Left lung (tissue), 10 donors: ENCODE measurements around the gene LRFN2. TPM values are rescaled to one million over a fixed set of nuclear protein-coding genes. Genes with fewer than 3 reads are reported as not detected.

Experiments
- ATAC-seq: fragments of 200-7000 bp; cut with Tn5 transposase; one replicate; pipeline ENCODE4 v1.9.1; 2020; ENCODE audit warnings: moderate library complexity
- DNase-seq, 4 donors: peaks; one replicate each; pipeline ENCODE4 v3.0.0-alpha.2; 2013 to 2020
- H3K27ac ChIP-seq, 2 donors: fragments of 200-600 bp; sonication (generic) in 1 of 2; one replicate each; pipeline versions ENCODE4 v1.5.0 to v1.8.0; 2020 to 2021
- H3K27me3 ChIP-seq, 2 donors: fragments of 200-600 bp; sonication (generic) in 1 of 2; one replicate each; pipeline versions ENCODE4 v1.5.0 to v1.8.0; 2020 to 2021
- H3K36me3 ChIP-seq, 2 donors: fragments of 200-600 bp; sonication (generic) in 1 of 2; one replicate each; pipeline versions ENCODE4 v1.5.0 to v1.8.0; 2020 to 2021
- H3K4me1 ChIP-seq, 2 donors: fragments of 200-600 bp; one replicate each; pipeline ENCODE4 v1.8.0; 2021
- H3K4me3 ChIP-seq, 2 donors: fragments of 200-600 bp; sonication (generic) in 1 of 2; one replicate each; pipeline versions ENCODE4 v1.5.0 to v1.8.0; 2020 to 2021; ENCODE audit warnings: mild to moderate bottlenecking in 1 of 2
- H3K9me3 ChIP-seq, 2 donors: fragments of 200-600 bp; sonication (generic) in 1 of 2; one replicate each; pipeline versions ENCODE4 v1.5.0 to v1.8.0; 2020 to 2021
- intact Hi-C, 2 donors: fragments of 100-400 bp; cut with DNase I; formaldehyde crosslinking; loops; one replicate each; pipeline versions ENCODE4 v1.11.2 to v1.14.2; 2022
- polyA plus RNA-seq, 6 donors: library from polyadenylated mRNA; unstranded; fragments of 120-200 nt; gene quantifications; one replicate each; pipeline ENCODE4 v1.2.1, GENCODE V29; 2013; ENCODE audit not compliant: insufficient read length in 6 of 6
- total RNA-seq, 2 donors: library from RNA; stranded (reverse); fragmentation: NEBNext Ultra II Directional; extraction: Animal tissue kit (Norgen Biotek cat#: 25700); gene quantifications; one replicate each; pipeline ENCODE4 v1.2.1, GENCODE V29; 2021
- TF ChIP-seq, protein P1 (sequence below), 2 donors: fragments of 200-600 bp; sonication (generic) in 1 of 2; IDR thresholded peaks; one replicate each; pipeline versions ENCODE4 v1.5.0 to v1.8.0; 2021; ENCODE audit warnings: antibody characterized with exemption in 2 of 2
- donor health status: DM: no; HTN: yes; CAD: no.
- donor health status: DM: no; HTN: no; CAD: no.

The LRFN2 gene
- total and polyA plus RNA-seq, 8 donors = 0.05 to 0.18 (median 0.11) TPM; not detected in 2

DNA sequence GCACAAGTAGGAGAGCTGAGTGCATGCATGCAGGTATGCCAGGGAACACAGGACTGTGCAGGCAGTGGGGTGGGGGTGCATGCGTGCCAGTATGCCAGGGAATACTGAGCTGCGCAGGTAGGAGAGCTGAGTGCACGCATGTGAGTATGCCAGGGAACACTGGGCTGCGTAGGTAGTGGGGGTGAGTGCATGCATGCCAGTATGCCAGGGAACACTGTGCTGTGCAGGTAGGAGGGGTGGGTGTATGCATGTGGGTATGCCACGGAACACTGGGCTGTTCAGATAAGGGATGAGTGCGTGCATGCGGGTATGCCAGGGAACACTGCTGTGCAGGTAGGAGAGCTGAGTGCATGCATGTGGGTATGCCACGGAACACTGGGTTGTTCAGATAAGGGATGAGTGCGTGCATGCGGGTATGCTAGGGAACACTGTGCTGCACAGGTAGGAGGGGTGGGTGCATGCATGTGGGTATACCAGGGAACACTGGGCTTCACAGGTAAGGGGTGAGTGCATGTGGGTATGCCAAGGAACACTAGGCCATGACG, 77.4 kb downstream of the LRFN2 start:
- H3K4me3 ChIP-seq = no peak overlapping the region
- no peaks in the 10 kb centered on the region for H3K36me3 ChIP-seq
- H3K9me3 ChIP-seq = no peaks in the 10 kb centered on the region
- no peaks in the 10 kb centered on the region for H3K27me3 ChIP-seq
- TF ChIP-seq, protein P1, sequence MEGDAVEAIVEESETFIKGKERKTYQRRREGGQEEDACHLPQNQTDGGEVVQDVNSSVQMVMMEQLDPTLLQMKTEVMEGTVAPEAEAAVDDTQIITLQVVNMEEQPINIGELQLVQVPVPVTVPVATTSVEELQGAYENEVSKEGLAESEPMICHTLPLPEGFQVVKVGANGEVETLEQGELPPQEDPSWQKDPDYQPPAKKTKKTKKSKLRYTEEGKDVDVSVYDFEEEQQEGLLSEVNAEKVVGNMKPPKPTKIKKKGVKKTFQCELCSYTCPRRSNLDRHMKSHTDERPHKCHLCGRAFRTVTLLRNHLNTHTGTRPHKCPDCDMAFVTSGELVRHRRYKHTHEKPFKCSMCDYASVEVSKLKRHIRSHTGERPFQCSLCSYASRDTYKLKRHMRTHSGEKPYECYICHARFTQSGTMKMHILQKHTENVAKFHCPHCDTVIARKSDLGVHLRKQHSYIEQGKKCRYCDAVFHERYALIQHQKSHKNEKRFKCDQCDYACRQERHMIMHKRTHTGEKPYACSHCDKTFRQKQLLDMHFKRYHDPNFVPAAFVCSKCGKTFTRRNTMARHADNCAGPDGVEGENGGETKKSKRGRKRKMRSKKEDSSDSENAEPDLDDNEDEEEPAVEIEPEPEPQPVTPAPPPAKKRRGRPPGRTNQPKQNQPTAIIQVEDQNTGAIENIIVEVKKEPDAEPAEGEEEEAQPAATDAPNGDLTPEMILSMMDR (IDR thresholded peaks at IDR 0.05) = no peak
- ATAC-seq (no peak), DNase-seq (no peak)
- no peaks in the 10 kb centered on the region for H3K4me1 ChIP-seq
- intact Hi-C loops = no loop called here
- no peak overlapping the region for H3K27ac ChIP-seq

DNA sequence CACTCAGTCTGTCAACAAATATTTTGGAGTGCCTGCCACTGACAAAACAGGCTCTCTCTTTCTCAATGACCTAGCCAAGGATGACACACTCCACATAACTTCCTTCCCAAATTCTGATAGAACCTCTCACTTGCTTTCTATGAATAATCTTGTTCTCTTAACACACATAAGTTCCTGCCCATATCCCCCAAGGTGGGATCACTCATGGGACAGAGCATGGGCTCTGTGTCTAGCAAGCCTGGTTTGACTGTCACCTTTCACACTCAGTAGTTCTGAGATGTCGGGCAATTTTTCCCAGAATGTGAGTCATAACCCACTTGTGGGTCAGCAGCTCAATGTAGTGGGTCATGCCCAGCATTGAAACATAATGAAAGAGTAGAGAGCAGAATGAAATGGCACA, 78.1 kb downstream of the LRFN2 start:
- ATAC-seq (no peak), DNase-seq (no peak)
- intact Hi-C loops = no loop called here
- no peaks in the 10 kb centered on the region for H3K36me3 ChIP-seq
- no peaks in the 10 kb centered on the region for H3K9me3 ChIP-seq
- H3K4me1 ChIP-seq = no peaks in the 10 kb centered on the region
- H3K4me3 ChIP-seq = no peak overlapping the region
- no peaks in the 10 kb centered on the region for H3K27me3 ChIP-seq
- TF ChIP-seq, protein P1 (IDR thresholded peaks at IDR 0.05) = no peak
- H3K27ac ChIP-seq = no peak overlapping the region

DNA sequence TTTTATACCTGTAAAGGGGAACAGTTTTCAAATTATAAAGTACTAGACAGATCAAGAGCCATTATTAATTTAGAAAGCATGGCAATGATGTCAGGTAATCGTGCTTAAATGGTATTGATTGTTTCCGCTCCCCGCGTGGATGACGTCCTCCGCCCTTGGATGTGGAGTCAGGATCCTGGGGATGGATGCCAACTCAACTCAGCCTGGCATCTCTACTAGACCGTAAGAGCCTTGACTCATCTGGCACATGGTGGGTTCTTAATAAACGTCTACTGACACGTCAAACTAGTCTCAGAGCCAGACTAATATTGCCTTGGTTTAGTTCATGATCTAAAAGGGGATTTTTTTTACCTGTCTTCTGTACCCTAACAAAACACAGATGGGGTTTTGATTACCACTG, 80.2 kb downstream of the LRFN2 start:
- no peaks in the 10 kb centered on the region for H3K4me1 ChIP-seq
- H3K4me3 ChIP-seq = no peak overlapping the region
- H3K27me3 ChIP-seq = no peaks in the 10 kb centered on the region
- TF ChIP-seq, protein P1 (IDR thresholded peaks at IDR 0.05) = no peak
- ATAC-seq = no peak
- no peak for DNase-seq
- H3K27ac ChIP-seq = no peak overlapping the region
- intact Hi-C loops = no loop called here
- no peaks in the 10 kb centered on the region for H3K36me3 ChIP-seq
- no peaks in the 10 kb centered on the region for H3K9me3 ChIP-seq

DNA sequence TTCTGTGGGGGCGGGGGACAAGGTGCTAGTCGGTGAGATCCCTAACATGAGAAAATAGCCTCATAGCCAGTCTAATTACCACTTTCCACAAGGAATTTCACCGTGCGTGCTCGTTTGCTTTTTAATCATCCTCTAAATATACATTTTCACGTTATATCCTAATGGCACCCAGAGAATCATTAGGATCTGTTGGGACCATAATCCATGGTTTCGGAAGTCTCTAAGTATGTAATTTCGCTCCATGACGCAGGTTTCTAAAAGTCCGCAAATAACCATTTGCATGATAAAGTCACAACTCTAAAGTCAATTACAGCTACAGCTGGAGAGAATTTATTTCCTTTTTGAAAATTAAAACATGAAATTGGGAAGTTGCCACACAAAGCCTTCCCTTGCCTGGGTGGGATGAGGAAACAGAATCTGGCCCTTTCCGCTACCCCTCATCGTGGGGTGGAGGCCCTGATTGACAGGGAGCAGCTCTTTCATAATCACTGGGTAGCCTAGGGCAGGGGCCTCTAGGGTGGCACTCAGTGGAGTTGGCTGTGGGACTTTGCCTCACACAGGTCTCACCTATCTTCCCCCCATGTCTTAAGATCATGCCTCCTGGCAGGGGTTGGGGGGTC, 81.9 kb downstream of the LRFN2 start:
- H3K36me3 ChIP-seq = no peaks in the 10 kb centered on the region
- DNase-seq (no peak), ATAC-seq (no peak)
- no peaks in the 10 kb centered on the region for H3K9me3 ChIP-seq
- H3K4me1 ChIP-seq = no peaks in the 10 kb centered on the region
- intact Hi-C loops = no loop called here
- H3K27me3 ChIP-seq = no peaks in the 10 kb centered on the region
- TF ChIP-seq, protein P1 (IDR thresholded peaks at IDR 0.05) = no peak
- no peak overlapping the region for H3K4me3 ChIP-seq
- H3K27ac ChIP-seq = no peak overlapping the region

DNA sequence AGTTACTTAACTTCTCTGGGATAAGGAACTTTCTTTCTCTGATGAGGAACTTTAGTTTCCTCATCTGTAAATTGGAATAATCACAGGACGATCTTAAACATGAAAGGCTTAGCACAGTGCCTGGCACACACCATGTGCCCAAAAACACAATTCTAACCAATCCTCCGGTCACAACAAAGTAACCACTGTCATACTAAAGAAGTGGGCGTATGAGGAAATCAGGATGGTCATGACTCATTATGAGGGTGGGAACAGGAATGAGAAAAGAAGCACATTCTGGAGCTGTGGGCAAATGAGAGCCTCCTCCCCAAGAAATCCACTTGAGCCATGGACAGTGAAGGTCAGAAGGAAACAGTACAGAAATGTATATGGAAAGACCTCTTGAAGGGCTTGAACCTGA, 82.9 kb downstream of the LRFN2 start:
- Histone ChIP-seq H3K9me3 (no peaks in the 10 kb centered on the region), H3K27ac (no peak overlapping the region), H3K36me3 (no peaks in the 10 kb centered on the region), H3K4me3 (no peak overlapping the region), H3K4me1 (no peaks in the 10 kb centered on the region), H3K27me3 (no peaks in the 10 kb centered on the region)
- TF ChIP-seq, protein P1 (IDR thresholded peaks at IDR 0.05) = no peak
- DNase-seq = no peak
- no peak for ATAC-seq
- intact Hi-C loops = no loop called here
